ENCODE results near the gene CTSZ.
"Not testable (repeated sequence)": the region's sequence is repeated elsewhere in the genome, so short reads cannot be mapped to it uniquely, and the experiment has no call there.

The CTSZ gene

GRCh38 chr20:58953050-58953449 is 54.0 kb downstream of the CTSZ start:
- H3K27ac ChIP-seq, result no peak overlapping the region
- TF ChIP-seq CTCF (conservative IDR thresholded peaks at IDR 0.05), result no peak

DNA sequence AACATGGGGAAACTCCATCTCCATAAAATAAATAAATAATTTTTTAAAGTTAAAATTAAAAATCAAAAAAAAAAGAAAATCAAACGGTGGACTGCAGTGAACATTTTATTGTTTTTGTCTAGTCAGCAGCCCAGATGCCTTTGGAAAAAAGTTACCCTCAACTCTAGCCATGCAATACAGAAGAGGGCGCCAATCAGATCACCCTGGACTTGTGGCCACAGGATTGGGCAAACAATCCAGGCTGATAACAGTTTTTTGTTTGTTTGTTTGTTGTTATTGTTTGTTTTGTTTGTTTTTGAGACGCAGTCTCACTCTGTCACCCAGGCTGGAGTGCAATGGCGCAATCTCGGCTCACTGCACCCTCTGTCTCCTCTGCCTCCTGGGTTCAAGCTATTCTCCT is 56.5 kb downstream of the CTSZ start:
- H3K27ac ChIP-seq, result no peak overlapping the region

GRCh38 chr20:58947797-58948388 is 59.2 kb downstream of the CTSZ start:
- H3K27ac ChIP-seq, result not testable (repeated sequence)

More for the DNA sequence above, 56.5 kb downstream of the CTSZ start:
- no peak for TF ChIP-seq CTCF (conservative IDR thresholded peaks at IDR 0.05)

GRCh38 chr20:58945965-58946631 is 61.0 kb downstream of the CTSZ start:
- no peak overlapping the region for H3K27ac ChIP-seq
- no peak for TF ChIP-seq CTCF (conservative IDR thresholded peaks at IDR 0.05)

Measured in VCaP (cell line).